NT2/D1 (cell line): ENCODE data around the gene FAM174C.

Experiments used
- SUZ12 ChIP-seq: IDR thresholded peaks from 2 replicates; pipeline ENCODE4 v1.6.1; 2011; ENCODE audit not compliant: insufficient read length, insufficient read depth; ENCODE audit errors: extremely low read depth
- YY1 ChIP-seq: IDR thresholded peaks from 2 replicates; pipeline ENCODE4 v1.6.1; 2011; ENCODE audit not compliant: insufficient read length, insufficient read depth
- ZNF274 ChIP-seq: IDR thresholded peaks from 2 replicates; pipeline ENCODE4 v1.6.1; 2011; ENCODE audit warnings: mild to moderate bottlenecking, low read depth, low read length

- TF ChIP-seq YY1 (no peak), SUZ12 (no peak), ZNF274 (no peak)
These were observed 37.5 kb upstream of the FAM174C start, which contains the start of gene CBARP for GRCh38 chr19:1237754-1238368.
